GM12874 (cell line): Measurements from ENCODE around the gene MARK4.

ENCODE experiments used
- CTCF ChIP-seq: IDR thresholded peaks from 2 replicates; pipeline ENCODE4 v1.5.1; 2011; ENCODE audit warnings: low read depth, mild to moderate bottlenecking, control low read depth, low read length, moderate library complexity; ENCODE audit not compliant: insufficient read depth

MARK4 gene

GRCh38 chr19:45352471-45352870 lies 101.4 kb downstream of the MARK4 start:
- TF ChIP-seq CTCF = no peak

- no peak for TF ChIP-seq CTCF
Observed at GRCh38 chr19:45352914-45353796, 102.1 kb downstream of the MARK4 start.

GRCh38 chr19:45354241-45354842 lies 103.3 kb downstream of the MARK4 start:
- no peak for TF ChIP-seq CTCF
